Testis (tissue), 2 donors: ENCODE measurements around the gene GFI1.

Source experiments
- POLR2A ChIP-seq: fragments of 450-650 bp; IDR thresholded peaks from one replicate; pipeline ENCODE4 v1.6.1; 2017; ENCODE audit warnings: antibody characterized with exemption, mild to moderate bottlenecking, moderate library complexity
- TF ChIP-seq, protein P1 (sequence below), 3 experiments: fragments of 450-650 bp in 2 of 3; fragments of 200-600 bp in 1 of 3; sonication (generic) in 1 of 3; IDR thresholded peaks; one replicate each; pipeline ENCODE4 v1.5.1; 2016 to 2019; ENCODE audit warnings: antibody characterized with exemption in 3 of 3, mild to moderate bottlenecking in 2 of 3, moderate library complexity in 1 of 3

DNA sequence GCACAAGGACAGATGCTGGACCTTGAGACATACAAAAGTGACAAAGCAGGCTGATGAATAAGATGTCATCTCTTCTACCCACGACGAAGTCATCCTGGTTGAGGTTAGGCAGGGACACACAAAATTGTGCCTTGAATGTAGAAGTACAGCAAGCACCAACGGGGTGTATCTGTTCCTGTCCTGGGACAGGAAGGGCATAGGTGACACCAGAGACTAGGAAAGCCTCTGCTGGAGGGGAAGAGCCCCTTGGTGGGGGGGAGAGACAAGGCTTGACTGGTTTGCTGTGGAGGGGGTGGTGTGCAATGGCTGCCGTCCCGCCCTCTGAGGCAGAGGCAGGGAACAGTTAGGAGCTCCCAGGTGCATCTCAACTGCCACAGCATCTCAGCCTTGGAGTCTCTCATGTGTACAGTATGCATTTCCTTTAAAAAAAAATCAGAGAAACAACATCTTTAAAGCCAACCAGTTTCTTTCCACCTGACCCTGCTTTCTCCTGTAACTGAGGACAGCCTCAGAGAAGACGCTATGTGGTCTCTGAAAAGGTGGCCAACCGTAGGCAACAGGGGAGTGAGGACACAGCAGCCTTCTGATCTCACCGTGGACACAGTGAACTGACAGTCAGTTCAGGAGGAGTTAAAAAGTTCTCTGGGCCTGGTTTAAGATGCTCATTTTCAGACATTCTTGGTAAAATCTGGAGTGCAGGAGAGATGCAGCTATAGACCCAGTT is 17.7 kb upstream of the GFI1 start:
- TF ChIP-seq, protein P1, sequence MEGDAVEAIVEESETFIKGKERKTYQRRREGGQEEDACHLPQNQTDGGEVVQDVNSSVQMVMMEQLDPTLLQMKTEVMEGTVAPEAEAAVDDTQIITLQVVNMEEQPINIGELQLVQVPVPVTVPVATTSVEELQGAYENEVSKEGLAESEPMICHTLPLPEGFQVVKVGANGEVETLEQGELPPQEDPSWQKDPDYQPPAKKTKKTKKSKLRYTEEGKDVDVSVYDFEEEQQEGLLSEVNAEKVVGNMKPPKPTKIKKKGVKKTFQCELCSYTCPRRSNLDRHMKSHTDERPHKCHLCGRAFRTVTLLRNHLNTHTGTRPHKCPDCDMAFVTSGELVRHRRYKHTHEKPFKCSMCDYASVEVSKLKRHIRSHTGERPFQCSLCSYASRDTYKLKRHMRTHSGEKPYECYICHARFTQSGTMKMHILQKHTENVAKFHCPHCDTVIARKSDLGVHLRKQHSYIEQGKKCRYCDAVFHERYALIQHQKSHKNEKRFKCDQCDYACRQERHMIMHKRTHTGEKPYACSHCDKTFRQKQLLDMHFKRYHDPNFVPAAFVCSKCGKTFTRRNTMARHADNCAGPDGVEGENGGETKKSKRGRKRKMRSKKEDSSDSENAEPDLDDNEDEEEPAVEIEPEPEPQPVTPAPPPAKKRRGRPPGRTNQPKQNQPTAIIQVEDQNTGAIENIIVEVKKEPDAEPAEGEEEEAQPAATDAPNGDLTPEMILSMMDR (IDR thresholded peaks at IDR 0.05), result no peak
- TF ChIP-seq POLR2A, result no peak
